A673 (cell line): ENCODE measurements around the gene ZMPSTE24. TPM values are rescaled to one million over a fixed set of nuclear protein-coding genes. Genes with fewer than 3 reads are reported as not detected.
A peak's percentile ranks its signal among the peaks of the same experiment; 100 is the strongest.

ENCODE experiments used
- BruUV-seq: library from RNA; stranded (reverse); fragments of 400-500 nt; replicated peaks from 2 replicates; lab custom pipeline; 2021; lab: Mats Ljungman, UMichigan
- CTCF ChIA-PET: fragments of 300-600 bp; sonication (Branson Sonifier 250); formaldehyde crosslinking; loops from one replicate; lab custom pipeline; 2022; ENCODE audit warnings: antibody characterized with exemption; lab: Charles Lee
- POLR2A ChIA-PET: fragments of 300-600 bp; sonication (Branson Sonifier 250); formaldehyde crosslinking; loops from one replicate; lab custom pipeline; 2022; ENCODE audit warnings: antibody characterized with exemption; ENCODE audit not compliant: low non-redundant PET; lab: Charles Lee
- DNase-seq: peaks from one replicate; pipeline ENCODE4 v3.0.0-alpha.2; 2015; ENCODE audit warnings: low spot score
- H3K27ac ChIP-seq: fragments of 200-600 bp; sonication (generic); 2 replicates; pipeline ENCODE4 v1.5.1; 2016; ENCODE audit warnings: mixed run types, low read depth, mild to moderate bottlenecking, mixed read lengths, antibody characterized with exemption, low read length; ENCODE audit not compliant: poor library complexity, severe bottlenecking
- H3K27me3 ChIP-seq: fragments of 200-600 bp; sonication (generic); replicated peaks from 2 replicates; pipeline ENCODE4 v1.6.1; 2017; ENCODE audit warnings: mixed run types, low read depth, mild to moderate bottlenecking, mixed read lengths, antibody characterized with exemption, low read length; ENCODE audit not compliant: insufficient read depth, poor library complexity
- H3K36me3 ChIP-seq: fragments of 200-600 bp; sonication (generic); 2 replicates; pipeline ENCODE4 v1.6.1; 2016; ENCODE audit warnings: mixed run types, mild to moderate bottlenecking, mixed read lengths, antibody characterized with exemption, low read length; ENCODE audit not compliant: insufficient read depth, poor library complexity, severe bottlenecking
- H3K4me1 ChIP-seq: fragments of 200-600 bp; sonication (generic); 2 replicates; pipeline ENCODE4 v1.6.1; 2017; ENCODE audit warnings: mixed run types, mild to moderate bottlenecking, mixed read lengths, antibody characterized with exemption, low read length; ENCODE audit not compliant: insufficient read depth, poor library complexity, severe bottlenecking
- H3K4me3 ChIP-seq: fragments of 200-600 bp; sonication (generic); 2 replicates; pipeline ENCODE4 v1.5.1; 2016; ENCODE audit warnings: low read depth, mixed run types, mild to moderate bottlenecking, mixed read lengths, low read length; ENCODE audit not compliant: poor library complexity, severe bottlenecking
- H3K9me3 ChIP-seq: fragments of 200-600 bp; sonication (generic); 2 replicates; pipeline ENCODE4 v1.6.1; 2016; ENCODE audit warnings: mixed run types, low read depth, mild to moderate bottlenecking, mixed read lengths, antibody characterized with exemption, low read length; ENCODE audit not compliant: poor library complexity, severe bottlenecking
- EZH2 ChIP-seq: fragments of 200-600 bp; sonication (generic); IDR thresholded peaks from 2 replicates; pipeline ENCODE4 v1.6.1; 2017; ENCODE audit warnings: borderline replicate concordance, low read depth, mild to moderate bottlenecking, mixed read lengths, antibody characterized with exemption, low read length; ENCODE audit not compliant: poor library complexity, severe bottlenecking
- intact Hi-C: fragments of 100-400 bp; cut with micrococcal nuclease; formaldehyde crosslinking; loops from one replicate; pipeline ENCODE4 v1.10.0; 2022; ENCODE audit not compliant: unreplicated experiment
- total RNA-seq: library from RNA; stranded (reverse); gene quantifications from 2 replicates; pipeline ENCODE4 v1.2.3, GENCODE V29; 2021
- TF ChIP-seq, protein P1 (sequence below): fragments of 300-800, 200-600 bp; sonication (generic); conservative IDR thresholded peaks from 2 replicates; pipeline ENCODE4 v1.5.1; 2017; ENCODE audit warnings: low read depth, mild to moderate bottlenecking, antibody characterized with exemption, low read length, moderate library complexity, mixed read lengths

ZMPSTE24 gene
- total RNA-seq, 1 experiment from 2014 or later, result 72.1 TPM

DNA sequence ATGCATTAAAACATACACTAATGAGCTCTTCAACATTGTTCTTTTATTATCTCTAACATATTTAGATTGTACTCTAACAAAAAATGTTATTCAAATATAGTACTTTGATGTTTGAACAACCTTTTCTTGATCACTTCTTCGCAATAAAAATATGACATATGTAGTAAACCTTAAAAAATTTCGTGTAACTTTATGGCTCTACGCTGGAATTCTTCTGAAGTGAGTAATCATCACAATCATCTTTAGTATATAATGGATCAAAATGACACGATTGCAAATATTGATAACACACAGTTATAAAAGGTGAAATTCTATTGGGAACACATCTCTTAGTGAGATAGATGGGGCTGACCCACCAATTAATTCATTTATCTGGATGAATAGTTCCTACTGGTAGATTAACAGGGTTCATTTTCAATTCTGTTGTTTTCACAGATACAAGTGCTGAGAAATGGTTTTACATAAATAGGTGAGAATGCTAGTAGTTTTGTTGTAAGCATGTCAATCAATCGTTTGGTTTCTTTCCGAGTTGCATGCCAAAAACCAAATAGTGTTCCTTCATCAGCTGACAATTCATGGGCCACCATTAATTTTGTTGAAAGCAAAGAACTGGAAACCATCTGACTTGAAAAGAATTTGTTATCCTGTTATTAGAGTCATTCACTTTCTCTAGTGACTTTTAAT lies 1.5 kb upstream of the ZMPSTE24 start:
- Histone ChIP-seq H3K4me3 (peak overlapping the region; percentile 83), H3K9me3 (no peaks in the 10 kb centered on the region), H3K36me3 (peaks cover 13% of the 10 kb centered on the region), H3K4me1 (peaks cover 7% of the 10 kb centered on the region), H3K27me3 (no peaks in the 10 kb centered on the region), H3K27ac (peak overlapping the region; percentile 97)
- intact Hi-C loops, result loop anchor here (10.0 kb wide), 1 partner anchor 148 kb away; no protein-coding TSS in a partner anchor
- DNase-seq, result no peak
- ChIA-PET CTCF (no interaction called here), POLR2A (no interaction called here)
- BruUV-seq, result no TSS peak
- TF ChIP-seq, protein P1, sequence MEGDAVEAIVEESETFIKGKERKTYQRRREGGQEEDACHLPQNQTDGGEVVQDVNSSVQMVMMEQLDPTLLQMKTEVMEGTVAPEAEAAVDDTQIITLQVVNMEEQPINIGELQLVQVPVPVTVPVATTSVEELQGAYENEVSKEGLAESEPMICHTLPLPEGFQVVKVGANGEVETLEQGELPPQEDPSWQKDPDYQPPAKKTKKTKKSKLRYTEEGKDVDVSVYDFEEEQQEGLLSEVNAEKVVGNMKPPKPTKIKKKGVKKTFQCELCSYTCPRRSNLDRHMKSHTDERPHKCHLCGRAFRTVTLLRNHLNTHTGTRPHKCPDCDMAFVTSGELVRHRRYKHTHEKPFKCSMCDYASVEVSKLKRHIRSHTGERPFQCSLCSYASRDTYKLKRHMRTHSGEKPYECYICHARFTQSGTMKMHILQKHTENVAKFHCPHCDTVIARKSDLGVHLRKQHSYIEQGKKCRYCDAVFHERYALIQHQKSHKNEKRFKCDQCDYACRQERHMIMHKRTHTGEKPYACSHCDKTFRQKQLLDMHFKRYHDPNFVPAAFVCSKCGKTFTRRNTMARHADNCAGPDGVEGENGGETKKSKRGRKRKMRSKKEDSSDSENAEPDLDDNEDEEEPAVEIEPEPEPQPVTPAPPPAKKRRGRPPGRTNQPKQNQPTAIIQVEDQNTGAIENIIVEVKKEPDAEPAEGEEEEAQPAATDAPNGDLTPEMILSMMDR, result no peak
- TF ChIP-seq EZH2, result no peak

DNA sequence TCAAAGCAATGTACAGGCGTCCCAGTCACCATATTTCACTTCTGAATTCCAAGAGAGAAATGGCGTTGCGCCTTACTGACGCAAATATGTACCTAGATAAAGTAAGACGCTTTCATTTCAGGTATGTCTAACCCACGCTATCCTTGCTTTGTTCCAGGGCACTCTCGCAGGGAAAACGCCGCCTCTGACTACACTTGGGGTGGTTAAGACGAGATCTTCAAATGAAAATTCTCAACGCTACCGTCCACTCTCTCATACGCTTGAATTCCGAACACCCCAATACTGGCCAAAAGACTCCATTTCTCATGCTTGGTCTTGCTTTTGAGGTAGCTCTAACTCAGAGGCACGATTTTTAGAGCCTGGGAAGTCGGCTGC lies 736 bp upstream of the ZMPSTE24 start:
- Histone ChIP-seq H3K27ac (peak overlapping the region; percentile 97), H3K4me1 (peaks cover 7% of the 10 kb centered on the region), H3K9me3 (no peaks in the 10 kb centered on the region), H3K27me3 (no peaks in the 10 kb centered on the region), H3K4me3 (peak overlapping the region; percentile 83), H3K36me3 (peaks cover 19% of the 10 kb centered on the region)
- DNase-seq, result no peak
- intact Hi-C loops, result loop anchor here (10.0 kb wide), 1 partner anchor 148 kb away; no protein-coding TSS in a partner anchor
- TSS peak; percentile 89 for BruUV-seq
- TF ChIP-seq, protein P1, result no peak
- TF ChIP-seq EZH2, result no peak
- ChIA-PET POLR2A (no interaction called here), CTCF (interaction anchor here (1.0 to 1.3 kb wide), 2 partner anchors 58 to 81 kb away, joined by 3 to 4 read pairs; no protein-coding TSS in a partner anchor)

DNA sequence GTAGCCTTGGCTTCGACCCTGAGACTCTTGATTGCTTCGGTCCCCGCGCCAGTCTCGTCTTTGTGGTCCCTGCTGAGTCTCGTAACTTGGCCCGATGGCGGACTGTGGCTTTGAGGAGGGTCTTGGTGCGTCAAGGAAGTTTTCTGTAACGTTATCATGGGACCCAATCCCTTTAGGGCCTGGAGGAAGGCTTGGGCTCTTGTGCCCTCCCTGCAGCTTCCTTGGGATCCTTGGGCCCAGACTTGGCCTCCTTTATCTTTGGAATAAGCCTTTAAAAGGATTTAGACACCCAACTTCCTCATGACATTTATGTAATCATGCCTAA lies 371 bp downstream of the ZMPSTE24 start:
- TF ChIP-seq, protein P1, result no peak
- no peak for TF ChIP-seq EZH2
- H3K36me3 ChIP-seq, result peaks cover 31% of the 10 kb centered on the region
- H3K4me3 ChIP-seq, result peak overlapping the region; percentile 83
- ChIA-PET POLR2A (no interaction called here), CTCF (interaction anchor here (1.0 to 1.3 kb wide), 2 partner anchors 57 to 80 kb away, joined by 3 to 4 read pairs; no protein-coding TSS in a partner anchor)
- peak overlapping the region; percentile 56 for H3K27ac ChIP-seq
- TSS peak; percentile 64 for BruUV-seq
- DNase-seq, result peak; percentile 26
- intact Hi-C loops, result loop anchor here (10.0 kb wide), 1 partner anchor 146 kb away; no protein-coding TSS in a partner anchor
- H3K27me3 ChIP-seq, result no peaks in the 10 kb centered on the region
- H3K4me1 ChIP-seq, result peaks cover 7% of the 10 kb centered on the region
- no peaks in the 10 kb centered on the region for H3K9me3 ChIP-seq
